Smooth muscle cell (in vitro differentiated cells): Measurements from ENCODE around the gene HYI. TPM values are rescaled to one million over a fixed set of nuclear protein-coding genes. Genes with fewer than 3 reads are reported as not detected.

Source experiments
- DNase-seq: peaks from one replicate; lab custom pipeline; 2025; ENCODE audit not compliant: unreplicated experiment; lab: John Stamatoyannopoulos, UW
- H2AFZ ChIP-seq: fragments of 200-600 bp; sonication (generic); 2 replicates; pipeline ENCODE4 v1.6.0; 2016; ENCODE audit warnings: antibody characterized with exemption, low read depth, mild to moderate bottlenecking
- H3F3A ChIP-seq: fragments of 200-600 bp; sonication (generic); 2 replicates; pipeline ENCODE4 v1.6.0; 2017; ENCODE audit warnings: antibody characterized with exemption, low read depth
- H3K27ac ChIP-seq: fragments of 200-600 bp; sonication (generic); 2 replicates; pipeline ENCODE4 v1.5.1; 2016; ENCODE audit warnings: low read depth, mild to moderate bottlenecking
- H3K27me3 ChIP-seq: fragments of 200-600 bp; sonication (generic); 2 replicates; pipeline ENCODE4 v1.6.1; 2016; ENCODE audit warnings: low read depth, mild to moderate bottlenecking
- H3K36me3 ChIP-seq: fragments of 200-600 bp; sonication (generic); 2 replicates; pipeline ENCODE4 v1.5.1; 2016; ENCODE audit warnings: low read depth
- H3K4me1 ChIP-seq: fragments of 200-600 bp; sonication (generic); 2 replicates; pipeline ENCODE4 v1.5.1; 2016; ENCODE audit warnings: low read depth
- H3K4me2 ChIP-seq: fragments of 200-600 bp; sonication (generic); 2 replicates; pipeline ENCODE4 v1.6.0; 2016; ENCODE audit warnings: mild to moderate bottlenecking
- H3K4me3 ChIP-seq: fragments of 200-600 bp; sonication (generic); 2 replicates; pipeline ENCODE4 v1.5.1; 2016; ENCODE audit warnings: mild to moderate bottlenecking
- H3K79me2 ChIP-seq: fragments of 200-600 bp; sonication (generic); 2 replicates; pipeline ENCODE4 v1.6.0; 2016; ENCODE audit warnings: low read depth, mild to moderate bottlenecking
- H3K9ac ChIP-seq: fragments of 200-600 bp; sonication (generic); 2 replicates; pipeline ENCODE4 v1.6.0; 2016; ENCODE audit warnings: low read depth
- H3K9me3 ChIP-seq: fragments of 200-600 bp; sonication (generic); replicated peaks from 2 replicates; pipeline ENCODE4 v1.5.1; 2016; ENCODE audit warnings: low read depth
- H4K20me1 ChIP-seq: fragments of 200-600 bp; sonication (generic); 2 replicates; pipeline ENCODE4 v1.6.0; 2016; ENCODE audit warnings: low read depth
- CTCF ChIP-seq: fragments of 200-600 bp; sonication (generic); IDR thresholded peaks from 2 replicates; pipeline ENCODE4 v1.5.1; 2017; ENCODE audit warnings: borderline replicate concordance, mild to moderate bottlenecking, antibody characterized with exemption; ENCODE audit not compliant: insufficient read depth, poor library complexity, severe bottlenecking
- WGBS: methylation state at CpG from one replicate; pipeline ENCODE4 v1.1.7; 2016; ENCODE audit warnings: low lambda C conversion rate; 5-methylcytosine and 5-hydroxymethylcytosine counted together
- polyA plus RNA-seq: library from polyadenylated mRNA; unstranded; fragments of >200 nt; fragmentation: Nextera tagmentation; extraction: Ambion mirVana; gene quantifications from 2 replicates; pipeline ENCODE4 v1.2.1, GENCODE V29; 2016
- total RNA-seq: library from RNA; depleted of rRNA; stranded (reverse); fragments of >200 nt; gene quantifications from 2 replicates; pipeline ENCODE4 v1.2.3, GENCODE V29; 2014

HYI gene
- total and polyA plus RNA-seq, 2 experiments from 2014 or later: 19.5 to 19.8 TPM

- 41% methylated on average over 11 of the region's 11 CpGs for WGBS
Observed at GRCh38 chr1:43493661-43494450, 40.1 kb upstream of the HYI start.

GRCh38 chr1:43492826-43493225 lies 39.1 kb upstream of the HYI start:
- Histone ChIP-seq H3K9me3 (peaks cover 6% of the 10 kb centered on the region), H4K20me1 (no peaks in the 10 kb centered on the region), H3K27me3 (no peaks in the 10 kb centered on the region), H3K4me1 (peaks cover 11% of the 10 kb centered on the region), H3K79me2 (no peaks in the 10 kb centered on the region), H3K9ac (no peak overlapping the region), H3K4me3 (no peak overlapping the region), H2AFZ (no peak overlapping the region), H3K27ac (no peak overlapping the region), H3F3A (no peaks in the 10 kb centered on the region), H3K4me2 (no peak overlapping the region), H3K36me3 (no peaks in the 10 kb centered on the region)
- no peak for TF ChIP-seq CTCF
- DNase-seq: no peak
- 85% methylated on average over 2 of the region's 2 CpGs for WGBS

More at GRCh38 chr1:43493661-43494450, 40.1 kb upstream of the HYI start:
- Histone ChIP-seq H3K4me2 (peak overlapping the region; percentile 70), H4K20me1 (no peaks in the 10 kb centered on the region), H3K27ac (no peak overlapping the region), H3K36me3 (no peaks in the 10 kb centered on the region), H3K9ac (no peak overlapping the region), H3K27me3 (no peaks in the 10 kb centered on the region), H2AFZ (peak overlapping the region; percentile 92), H3K4me3 (no peak overlapping the region), H3K4me1 (peaks cover 11% of the 10 kb centered on the region), H3K79me2 (no peaks in the 10 kb centered on the region), H3K9me3 (no peaks in the 10 kb centered on the region), H3F3A (no peaks in the 10 kb centered on the region)
- no peak for TF ChIP-seq CTCF
- no peak for DNase-seq

GRCh38 chr1:43491061-43491460 lies 37.3 kb upstream of the HYI start:
- TF ChIP-seq CTCF: no peak
- Histone ChIP-seq H3K27me3 (no peaks in the 10 kb centered on the region), H4K20me1 (no peaks in the 10 kb centered on the region), H3K4me1 (peaks cover 11% of the 10 kb centered on the region), H3K9ac (no peak overlapping the region), H3K79me2 (no peaks in the 10 kb centered on the region), H3F3A (no peaks in the 10 kb centered on the region), H3K36me3 (no peaks in the 10 kb centered on the region), H3K27ac (no peak overlapping the region), H2AFZ (no peak overlapping the region), H3K9me3 (peaks cover 6% of the 10 kb centered on the region), H3K4me3 (no peak overlapping the region), H3K4me2 (no peak overlapping the region)
- 100% methylated on average over 1 of the region's 1 CpG for WGBS
- no peak for DNase-seq

- 52% methylated on average over 1 of the region's 1 CpG for WGBS
- DNase-seq: no peak
- H3K9me3 ChIP-seq: peaks cover 6% of the 10 kb centered on the region
- no peak overlapping the region for H3K4me2 ChIP-seq
- no peak overlapping the region for H3K9ac ChIP-seq
- H3K4me1 ChIP-seq: no peaks in the 10 kb centered on the region
- TF ChIP-seq CTCF: no peak
- no peak overlapping the region for H3K4me3 ChIP-seq
- no peaks in the 10 kb centered on the region for H3K79me2 ChIP-seq
- no peaks in the 10 kb centered on the region for H3K27me3 ChIP-seq
- H3F3A ChIP-seq: no peaks in the 10 kb centered on the region
- no peak overlapping the region for H2AFZ ChIP-seq
- no peak overlapping the region for H3K27ac ChIP-seq
- no peaks in the 10 kb centered on the region for H3K36me3 ChIP-seq
- no peaks in the 10 kb centered on the region for H4K20me1 ChIP-seq
Observed at GRCh38 chr1:43488165-43488564, 34.4 kb upstream of the HYI start.
